ENCODE measurements around the gene PSKH1.

PSKH1 gene

DNA sequence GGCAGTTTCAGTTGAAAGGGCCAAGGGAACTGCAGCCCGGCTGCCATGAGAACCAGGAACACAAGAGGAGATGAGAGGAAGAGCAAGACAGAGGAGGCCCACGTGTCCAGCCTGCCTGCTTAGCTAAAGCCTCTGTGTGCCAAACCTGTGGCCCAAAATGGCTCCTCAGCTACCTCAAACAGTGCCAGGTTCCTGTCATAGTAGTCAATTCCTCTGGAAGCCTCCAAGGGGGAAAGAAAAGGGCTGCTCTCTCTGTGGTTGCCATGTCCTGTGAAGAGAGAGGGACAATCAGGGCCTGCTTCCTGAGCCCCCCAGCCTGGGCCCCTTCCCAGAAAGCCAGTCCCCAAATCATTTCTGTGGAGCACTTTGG lies 70.2 kb downstream of the PSKH1 start:
- H3K27me3 ChIP-seq (ENCODE audit: control insufficient read depth, low read length): no peaks in the 10 kb centered on the region
- no peaks in the 10 kb centered on the region; the same call in 1 of the 2 replicates for H3K36me3 ChIP-seq (ENCODE audit: control insufficient read depth, low read length)
- H3K4me3 ChIP-seq (ENCODE audit: low read length): no peak overlapping the region
- no peaks in the 10 kb centered on the region for H3K9me3 ChIP-seq (ENCODE audit: control insufficient read depth, insufficient read depth, low read length)
- no peak for TF ChIP-seq EZH2phosphoT487 (IDR thresholded peaks at IDR 0.05; ENCODE audit: borderline replicate concordance, low read length)
- TF ChIP-seq, protein P1, sequence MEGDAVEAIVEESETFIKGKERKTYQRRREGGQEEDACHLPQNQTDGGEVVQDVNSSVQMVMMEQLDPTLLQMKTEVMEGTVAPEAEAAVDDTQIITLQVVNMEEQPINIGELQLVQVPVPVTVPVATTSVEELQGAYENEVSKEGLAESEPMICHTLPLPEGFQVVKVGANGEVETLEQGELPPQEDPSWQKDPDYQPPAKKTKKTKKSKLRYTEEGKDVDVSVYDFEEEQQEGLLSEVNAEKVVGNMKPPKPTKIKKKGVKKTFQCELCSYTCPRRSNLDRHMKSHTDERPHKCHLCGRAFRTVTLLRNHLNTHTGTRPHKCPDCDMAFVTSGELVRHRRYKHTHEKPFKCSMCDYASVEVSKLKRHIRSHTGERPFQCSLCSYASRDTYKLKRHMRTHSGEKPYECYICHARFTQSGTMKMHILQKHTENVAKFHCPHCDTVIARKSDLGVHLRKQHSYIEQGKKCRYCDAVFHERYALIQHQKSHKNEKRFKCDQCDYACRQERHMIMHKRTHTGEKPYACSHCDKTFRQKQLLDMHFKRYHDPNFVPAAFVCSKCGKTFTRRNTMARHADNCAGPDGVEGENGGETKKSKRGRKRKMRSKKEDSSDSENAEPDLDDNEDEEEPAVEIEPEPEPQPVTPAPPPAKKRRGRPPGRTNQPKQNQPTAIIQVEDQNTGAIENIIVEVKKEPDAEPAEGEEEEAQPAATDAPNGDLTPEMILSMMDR (IDR thresholded peaks at IDR 0.05; ENCODE audit: low read depth, low read length, poor library complexity, severe bottlenecking): no peak
- no peaks in the 10 kb centered on the region for H3K9me2 ChIP-seq (replicated peaks; ENCODE audit: control insufficient read depth, low read length)
- H3K79me2 ChIP-seq (ENCODE audit: control insufficient read depth, low read length): 0 out of 2 replicates have a peak, but pooled peaks cover 6% of the 10 kb centered on the region
- no peak overlapping the region for H3K27ac ChIP-seq (ENCODE audit: low read depth, low read length)
- H3K4me1 ChIP-seq (ENCODE audit: control insufficient read depth, low read length): peaks cover 18% of the 10 kb centered on the region
- no peak overlapping the region for H3K4me2 ChIP-seq (ENCODE audit: low read length)
- H3F3A ChIP-seq (ENCODE audit: control insufficient read depth, insufficient read depth): peaks cover 7% of the 10 kb centered on the region; the same call in 1 of the 2 replicates
- 0 out of 2 replicates have a peak, but pooled peaks cover 3% of the 10 kb centered on the region for H4K20me1 ChIP-seq (ENCODE audit: control insufficient read depth, insufficient read depth, low read depth, low read length)

DNA sequence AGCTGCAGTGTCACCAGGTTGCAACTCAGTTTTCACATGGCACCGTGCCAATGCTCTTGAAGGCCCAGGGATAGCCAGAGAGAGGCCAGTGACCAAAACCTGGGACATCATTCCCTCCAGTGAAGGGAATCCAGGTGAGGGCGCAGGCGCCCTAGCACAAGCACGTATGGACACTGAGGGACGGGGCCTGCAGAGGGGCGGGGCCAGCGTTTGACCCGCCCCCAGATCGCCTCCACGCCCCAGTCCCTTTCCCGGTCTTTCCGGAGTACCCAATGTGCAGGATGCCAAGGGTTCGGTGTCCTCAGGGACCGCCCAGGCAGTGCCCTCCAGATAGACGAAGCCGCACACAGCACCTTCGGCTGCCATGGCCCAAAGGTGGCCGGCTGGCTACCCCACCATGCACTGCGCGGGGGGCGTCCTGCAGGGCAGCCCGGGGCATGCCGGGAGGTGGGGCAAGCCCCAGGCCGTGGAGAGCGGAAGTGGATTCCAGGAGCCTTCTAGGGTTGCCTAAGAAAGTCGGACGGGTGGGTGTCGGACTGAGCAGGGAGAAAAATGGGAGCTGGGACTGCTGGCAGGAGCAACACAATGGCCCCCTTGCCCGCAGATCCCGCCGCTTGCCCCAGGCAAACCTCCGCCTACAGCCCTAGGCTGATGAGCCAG lies 70.7 kb downstream of the PSKH1 start:
- H3K36me3 ChIP-seq (ENCODE audit: control insufficient read depth, low read length): no peaks in the 10 kb centered on the region; the same call in 1 of the 2 replicates
- TF ChIP-seq, protein P1 (IDR thresholded peaks at IDR 0.05; ENCODE audit: low read depth, low read length, poor library complexity, severe bottlenecking): no peak
- no peak for TF ChIP-seq EZH2phosphoT487 (IDR thresholded peaks at IDR 0.05; ENCODE audit: borderline replicate concordance, low read length)
- H3K4me2 ChIP-seq (ENCODE audit: low read length): no peak overlapping the region
- no peaks in the 10 kb centered on the region for H3K27me3 ChIP-seq (ENCODE audit: control insufficient read depth, low read length)
- no peaks in the 10 kb centered on the region for H3K9me3 ChIP-seq (ENCODE audit: control insufficient read depth, insufficient read depth, low read length)
- H3F3A ChIP-seq (ENCODE audit: control insufficient read depth, insufficient read depth): peaks cover 7% of the 10 kb centered on the region; the same call in 1 of the 2 replicates
- no peak overlapping the region for H3K4me3 ChIP-seq (ENCODE audit: low read length)
- H3K79me2 ChIP-seq (ENCODE audit: control insufficient read depth, low read length): 0 out of 2 replicates have a peak, but pooled peaks cover 6% of the 10 kb centered on the region
- H3K27ac ChIP-seq (ENCODE audit: low read depth, low read length): no peak overlapping the region
- peaks cover 21% of the 10 kb centered on the region for H3K4me1 ChIP-seq (ENCODE audit: control insufficient read depth, low read length)
- no peaks in the 10 kb centered on the region for H3K9me2 ChIP-seq (replicated peaks; ENCODE audit: control insufficient read depth, low read length)
- 0 out of 2 replicates have a peak, but pooled peaks cover 3% of the 10 kb centered on the region for H4K20me1 ChIP-seq (ENCODE audit: control insufficient read depth, insufficient read depth, low read depth, low read length)

DNA sequence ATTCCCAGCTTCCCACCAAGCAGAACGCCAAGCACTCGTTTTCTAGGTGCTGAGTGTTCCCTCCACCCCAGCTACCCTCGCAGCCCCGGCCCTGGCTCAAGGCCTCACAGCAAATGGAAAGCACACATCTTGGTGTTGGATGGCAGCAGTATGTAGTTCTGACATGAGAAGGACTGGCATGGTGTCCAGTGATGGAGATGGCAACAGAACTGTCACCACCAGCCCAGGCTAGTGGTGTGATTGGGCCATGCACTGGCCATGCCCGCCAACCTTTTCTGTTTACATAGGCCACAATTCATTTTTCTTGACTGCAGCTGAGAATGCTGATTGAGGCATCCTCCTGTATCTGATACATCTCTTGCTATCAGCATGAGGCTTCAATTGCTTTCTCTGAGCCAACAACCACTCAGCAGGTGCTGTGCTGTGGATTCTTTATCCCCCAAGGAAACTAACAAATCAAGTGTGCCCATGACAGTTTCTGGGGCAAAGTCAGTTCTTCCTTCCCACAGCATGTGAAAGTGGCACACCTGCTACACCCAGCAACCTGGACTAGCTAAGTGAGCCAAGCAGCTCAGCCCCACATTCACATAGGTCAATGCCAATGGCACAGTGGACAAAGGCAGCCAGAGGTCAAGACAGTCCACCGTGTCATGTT lies 71.5 kb downstream of the PSKH1 start:
- Histone ChIP-seq H3K4me1 (ENCODE audit: control insufficient read depth, low read length) (peaks cover 29% of the 10 kb centered on the region), H3K9me2 (replicated peaks; ENCODE audit: control insufficient read depth, low read length) (no peaks in the 10 kb centered on the region), H3K27ac (ENCODE audit: low read depth, low read length) (no peak overlapping the region), H3K4me3 (ENCODE audit: low read length) (no peak overlapping the region), H3K4me2 (ENCODE audit: low read length) (no peak overlapping the region), H3K36me3 (ENCODE audit: control insufficient read depth, low read length) (no peaks in the 10 kb centered on the region; the same call in 1 of the 2 replicates), H4K20me1 (ENCODE audit: control insufficient read depth, insufficient read depth, low read depth, low read length) (0 out of 2 replicates have a peak, but pooled peaks cover 3% of the 10 kb centered on the region), H3F3A (ENCODE audit: control insufficient read depth, insufficient read depth) (peaks cover 7% of the 10 kb centered on the region; the same call in 1 of the 2 replicates), H3K9me3 (ENCODE audit: control insufficient read depth, insufficient read depth, low read length) (no peaks in the 10 kb centered on the region), H3K27me3 (ENCODE audit: control insufficient read depth, low read length) (no peaks in the 10 kb centered on the region), H3K79me2 (ENCODE audit: control insufficient read depth, low read length) (0 out of 2 replicates have a peak, but pooled peaks cover 6% of the 10 kb centered on the region)
- TF ChIP-seq, protein P1 (IDR thresholded peaks at IDR 0.05; ENCODE audit: low read depth, low read length, poor library complexity, severe bottlenecking): no peak
- TF ChIP-seq EZH2phosphoT487 (IDR thresholded peaks at IDR 0.05; ENCODE audit: borderline replicate concordance, low read length): no peak

Measured in DOHH2 (cell line).